ENCODE measurements around the gene NAV3. TPM values are rescaled to one million over a fixed set of nuclear protein-coding genes. Genes with fewer than 3 reads are reported as not detected.

The NAV3 gene
- polyA plus RNA-seq, 1 of the 3 experiments (the other 2 are of a cell fraction), result 10.5 TPM

DNA sequence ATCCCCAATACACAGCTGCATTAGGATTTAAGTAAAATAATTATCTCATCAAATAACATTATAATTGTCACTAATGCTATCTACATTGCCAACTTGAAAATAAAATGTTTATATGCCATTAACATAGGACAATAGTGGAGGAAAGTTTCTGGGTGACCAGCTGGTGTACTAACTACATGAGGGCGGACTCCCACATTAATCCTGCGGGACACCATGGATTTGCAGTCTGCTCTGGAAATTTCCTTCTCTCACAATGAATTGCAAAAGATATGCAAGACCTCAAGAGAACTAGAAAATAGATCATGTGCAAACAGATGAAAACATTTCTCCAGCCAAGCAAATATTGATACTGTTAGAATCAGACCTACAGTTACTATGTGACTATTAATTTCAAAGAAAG, 390.1 kb downstream of the NAV3 start (continued):
- no peak for TF ChIP-seq EZH2phosphoT487 (IDR thresholded peaks at IDR 0.05; ENCODE audit: borderline replicate concordance, low read depth)

DNA sequence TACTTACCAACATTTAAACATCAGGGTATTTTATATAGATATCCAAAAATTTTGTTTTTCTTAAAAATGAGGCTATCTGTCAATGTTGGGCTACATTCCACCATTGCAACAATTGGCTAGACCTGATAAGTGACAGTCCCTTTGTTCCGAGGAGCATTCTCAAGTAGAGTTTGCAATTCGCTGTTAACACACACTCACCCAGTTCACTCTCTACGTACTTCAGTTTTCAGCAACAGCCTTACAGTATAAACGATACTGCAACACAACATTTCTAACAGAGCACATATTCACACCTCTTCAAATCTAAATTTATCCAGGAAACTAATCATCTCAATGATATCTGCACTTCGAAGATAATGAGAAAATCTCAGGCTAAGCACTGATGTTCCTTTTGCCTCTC, 393.5 kb downstream of the NAV3 start:
- no peaks in the 10 kb centered on the region for H3K79me2 ChIP-seq (ENCODE audit: insufficient read depth)
- H3K36me3 ChIP-seq (replicated peaks in 1 of 2; ENCODE audit: control insufficient read depth in 1 of 2, insufficient read depth in 2 of 2, low read length in 1 of 2), result no peaks in the 10 kb centered on the region
- no peak for DNase-seq
- no peaks in the 10 kb centered on the region for H3F3A ChIP-seq (replicated peaks; ENCODE audit: insufficient read depth)
- no peak for TF ChIP-seq NFIC (IDR thresholded peaks at IDR 0.05; ENCODE audit: borderline replicate concordance)
- TF ChIP-seq, protein P1, sequence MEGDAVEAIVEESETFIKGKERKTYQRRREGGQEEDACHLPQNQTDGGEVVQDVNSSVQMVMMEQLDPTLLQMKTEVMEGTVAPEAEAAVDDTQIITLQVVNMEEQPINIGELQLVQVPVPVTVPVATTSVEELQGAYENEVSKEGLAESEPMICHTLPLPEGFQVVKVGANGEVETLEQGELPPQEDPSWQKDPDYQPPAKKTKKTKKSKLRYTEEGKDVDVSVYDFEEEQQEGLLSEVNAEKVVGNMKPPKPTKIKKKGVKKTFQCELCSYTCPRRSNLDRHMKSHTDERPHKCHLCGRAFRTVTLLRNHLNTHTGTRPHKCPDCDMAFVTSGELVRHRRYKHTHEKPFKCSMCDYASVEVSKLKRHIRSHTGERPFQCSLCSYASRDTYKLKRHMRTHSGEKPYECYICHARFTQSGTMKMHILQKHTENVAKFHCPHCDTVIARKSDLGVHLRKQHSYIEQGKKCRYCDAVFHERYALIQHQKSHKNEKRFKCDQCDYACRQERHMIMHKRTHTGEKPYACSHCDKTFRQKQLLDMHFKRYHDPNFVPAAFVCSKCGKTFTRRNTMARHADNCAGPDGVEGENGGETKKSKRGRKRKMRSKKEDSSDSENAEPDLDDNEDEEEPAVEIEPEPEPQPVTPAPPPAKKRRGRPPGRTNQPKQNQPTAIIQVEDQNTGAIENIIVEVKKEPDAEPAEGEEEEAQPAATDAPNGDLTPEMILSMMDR (IDR thresholded peaks at IDR 0.05), result no peak
- TF ChIP-seq, protein P2, sequence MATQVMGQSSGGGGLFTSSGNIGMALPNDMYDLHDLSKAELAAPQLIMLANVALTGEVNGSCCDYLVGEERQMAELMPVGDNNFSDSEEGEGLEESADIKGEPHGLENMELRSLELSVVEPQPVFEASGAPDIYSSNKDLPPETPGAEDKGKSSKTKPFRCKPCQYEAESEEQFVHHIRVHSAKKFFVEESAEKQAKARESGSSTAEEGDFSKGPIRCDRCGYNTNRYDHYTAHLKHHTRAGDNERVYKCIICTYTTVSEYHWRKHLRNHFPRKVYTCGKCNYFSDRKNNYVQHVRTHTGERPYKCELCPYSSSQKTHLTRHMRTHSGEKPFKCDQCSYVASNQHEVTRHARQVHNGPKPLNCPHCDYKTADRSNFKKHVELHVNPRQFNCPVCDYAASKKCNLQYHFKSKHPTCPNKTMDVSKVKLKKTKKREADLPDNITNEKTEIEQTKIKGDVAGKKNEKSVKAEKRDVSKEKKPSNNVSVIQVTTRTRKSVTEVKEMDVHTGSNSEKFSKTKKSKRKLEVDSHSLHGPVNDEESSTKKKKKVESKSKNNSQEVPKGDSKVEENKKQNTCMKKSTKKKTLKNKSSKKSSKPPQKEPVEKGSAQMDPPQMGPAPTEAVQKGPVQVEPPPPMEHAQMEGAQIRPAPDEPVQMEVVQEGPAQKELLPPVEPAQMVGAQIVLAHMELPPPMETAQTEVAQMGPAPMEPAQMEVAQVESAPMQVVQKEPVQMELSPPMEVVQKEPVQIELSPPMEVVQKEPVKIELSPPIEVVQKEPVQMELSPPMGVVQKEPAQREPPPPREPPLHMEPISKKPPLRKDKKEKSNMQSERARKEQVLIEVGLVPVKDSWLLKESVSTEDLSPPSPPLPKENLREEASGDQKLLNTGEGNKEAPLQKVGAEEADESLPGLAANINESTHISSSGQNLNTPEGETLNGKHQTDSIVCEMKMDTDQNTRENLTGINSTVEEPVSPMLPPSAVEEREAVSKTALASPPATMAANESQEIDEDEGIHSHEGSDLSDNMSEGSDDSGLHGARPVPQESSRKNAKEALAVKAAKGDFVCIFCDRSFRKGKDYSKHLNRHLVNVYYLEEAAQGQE (IDR thresholded peaks at IDR 0.05; ENCODE audit: low read depth, low read length), result no peak
- no peak for TF ChIP-seq GABPA (IDR thresholded peaks at IDR 0.05; ENCODE audit: low read depth)
- no peak for TF ChIP-seq EZH2phosphoT487 (IDR thresholded peaks at IDR 0.05; ENCODE audit: borderline replicate concordance, low read depth)
- TF ChIP-seq, protein P3, sequence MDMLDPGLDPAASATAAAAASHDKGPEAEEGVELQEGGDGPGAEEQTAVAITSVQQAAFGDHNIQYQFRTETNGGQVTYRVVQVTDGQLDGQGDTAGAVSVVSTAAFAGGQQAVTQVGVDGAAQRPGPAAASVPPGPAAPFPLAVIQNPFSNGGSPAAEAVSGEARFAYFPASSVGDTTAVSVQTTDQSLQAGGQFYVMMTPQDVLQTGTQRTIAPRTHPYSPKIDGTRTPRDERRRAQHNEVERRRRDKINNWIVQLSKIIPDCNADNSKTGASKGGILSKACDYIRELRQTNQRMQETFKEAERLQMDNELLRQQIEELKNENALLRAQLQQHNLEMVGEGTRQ (IDR thresholded peaks at IDR 0.05; ENCODE audit: borderline replicate concordance, low read depth, low read length), result no peak
- no peak for TF ChIP-seq RCOR1 (IDR thresholded peaks at IDR 0.05; ENCODE audit: low read length)
- TF ChIP-seq, protein P4, sequence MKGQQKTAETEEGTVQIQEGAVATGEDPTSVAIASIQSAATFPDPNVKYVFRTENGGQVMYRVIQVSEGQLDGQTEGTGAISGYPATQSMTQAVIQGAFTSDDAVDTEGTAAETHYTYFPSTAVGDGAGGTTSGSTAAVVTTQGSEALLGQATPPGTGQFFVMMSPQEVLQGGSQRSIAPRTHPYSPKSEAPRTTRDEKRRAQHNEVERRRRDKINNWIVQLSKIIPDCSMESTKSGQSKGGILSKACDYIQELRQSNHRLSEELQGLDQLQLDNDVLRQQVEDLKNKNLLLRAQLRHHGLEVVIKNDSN (IDR thresholded peaks at IDR 0.05; ENCODE audit: borderline replicate concordance, low read depth), result no peak
- TF ChIP-seq TCF12 (IDR thresholded peaks at IDR 0.05), result no peak
- no peak for TF ChIP-seq MEF2A (IDR thresholded peaks at IDR 0.05; ENCODE audit: borderline replicate concordance, low read depth)
- TF ChIP-seq ELF1 (IDR thresholded peaks at IDR 0.05), result no peak
- no peak for TF ChIP-seq RAD21 (IDR thresholded peaks at IDR 0.05; ENCODE audit: low read length)
- no peak for TF ChIP-seq TAF1 (IDR thresholded peaks at IDR 0.05; ENCODE audit: borderline replicate concordance, low read depth, low read length)
- no peak for TF ChIP-seq GATA2 (CRISPR knock-in tag; IDR thresholded peaks at IDR 0.05)
- no peak for TF ChIP-seq FOSL2 (IDR thresholded peaks at IDR 0.05; ENCODE audit: borderline replicate concordance, low read depth)
- TF ChIP-seq, protein P5, sequence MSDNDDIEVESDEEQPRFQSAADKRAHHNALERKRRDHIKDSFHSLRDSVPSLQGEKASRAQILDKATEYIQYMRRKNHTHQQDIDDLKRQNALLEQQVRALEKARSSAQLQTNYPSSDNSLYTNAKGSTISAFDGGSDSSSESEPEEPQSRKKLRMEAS (IDR thresholded peaks at IDR 0.05; ENCODE audit: low read depth), result no peak
- H3K4me2 ChIP-seq, result no peak overlapping the region
- H3K9me2 ChIP-seq, result no peaks in the 10 kb centered on the region
- no peak overlapping the region for H3K9ac ChIP-seq
- WGBS (ENCODE audit: low lambda C conversion rate), result 68% methylated on average over 5 of the region's 5 CpGs
- H3K27ac ChIP-seq (ENCODE audit: low read depth in 2 of 2, low read length in 1 of 2), result no peak overlapping the region
- no peaks in the 10 kb centered on the region for H3K4me1 ChIP-seq (ENCODE audit: control insufficient read depth in 1 of 2, insufficient read depth in 2 of 2, low read depth in 1 of 2, low read length in 1 of 2)
- no peak overlapping the region for H2AFZ ChIP-seq (ENCODE audit: low read depth)
- H3K9me3 ChIP-seq, result no peaks in the 10 kb centered on the region
- POLR2A ChIA-PET, result no interaction called here
- CTCF ChIA-PET, result no interaction called here
- H3K27me3 ChIP-seq (ENCODE audit: insufficient read depth), result no peaks in the 10 kb centered on the region
- H4K20me1 ChIP-seq (ENCODE audit: insufficient read depth), result no peaks in the 10 kb centered on the region
- no peak overlapping the region for H3K4me3 ChIP-seq (ENCODE audit: low read depth in 2 of 2, low read length in 1 of 2)
